H1 (cell line): ENCODE results near the gene ITPKA. TPM values are rescaled to one million over a fixed set of nuclear protein-coding genes. Genes with fewer than 3 reads are reported as not detected.

Experiments used
- CTCF ChIA-PET: fragments of 300-600 bp; sonication (Branson Sonifier 250); formaldehyde crosslinking; loops from one replicate; lab custom pipeline; 2021; ENCODE audit not compliant: partially characterized antibody; lab: Charles Lee
- POLR2A ChIA-PET: fragments of 300-600 bp; sonication (Branson Sonifier 250); formaldehyde crosslinking; loops from one replicate; lab custom pipeline; 2021; ENCODE audit warnings: inconsistent platforms; ENCODE audit not compliant: partially characterized antibody; lab: Charles Lee
- DNase-seq, 2 experiments: peaks; one replicate each; pipeline versions ENCODE4 v3.0.0 to v3.0.0-alpha.2; 2010 to 2022; ENCODE audit warnings: low spot score in 2 of 2, low read depth in 1 of 2, mixed read lengths in 1 of 2
- FAIRE-seq: peaks from 2 replicates; lab custom pipeline; 2011; peaks lifted over from hg19 to GRCh38; lab: Jason Lieb, UNC
- H2AFZ ChIP-seq: 2 replicates; pipeline ENCODE4 v1.8.1; 2012; ENCODE audit warnings: low read length, inconsistent platforms
- H2AK5ac ChIP-seq: 2 replicates; pipeline ENCODE4 v1.6.1; 2013; ENCODE audit warnings: low read depth, low read length
- H2BK120ac ChIP-seq: replicated peaks from 2 replicates; pipeline ENCODE3; 2013; ENCODE audit warnings: low read depth, low read length, inconsistent platforms
- H2BK12ac ChIP-seq: 2 replicates; pipeline ENCODE4 v1.6.1; 2013; ENCODE audit warnings: low read depth, low read length
- H2BK15ac ChIP-seq: 2 replicates; pipeline ENCODE4 v1.6.1; 2013; ENCODE audit warnings: low read length
- H2BK20ac ChIP-seq: 2 replicates; pipeline ENCODE4 v1.6.1; 2013; ENCODE audit warnings: low read length
- H2BK5ac ChIP-seq: 2 replicates; pipeline ENCODE4 v1.6.1; 2013; ENCODE audit warnings: low read depth, low read length
- H3K14ac ChIP-seq: 2 replicates; pipeline ENCODE4 v1.6.1; 2013; ENCODE audit warnings: inconsistent platforms; ENCODE audit not compliant: insufficient read length
- H3K18ac ChIP-seq: 2 replicates; pipeline ENCODE4 v1.6.1; 2013; ENCODE audit warnings: low read length; ENCODE audit errors: extremely low read depth
- H3K23ac ChIP-seq: 2 replicates; pipeline ENCODE4 v1.6.1; 2013; ENCODE audit warnings: inconsistent platforms; ENCODE audit not compliant: insufficient read length
- H3K23me2 ChIP-seq: 2 replicates; pipeline ENCODE4 v1.6.1; 2013; ENCODE audit warnings: low read depth, low read length
- H3K27ac ChIP-seq: 2 replicates; pipeline ENCODE4 v1.6.1; 2011; ENCODE audit warnings: low read depth, low read length, inconsistent platforms
- H3K27me3 ChIP-seq, 4 experiments: replicated peaks in 1 of 4; 1 replicate in 1 of 4; 2 replicates in 3 of 4; pipeline versions ENCODE4 v1.6.1 to v1.8.1; 2011 to 2013; ENCODE audit warnings: low read length in 3 of 4, mild to moderate bottlenecking in 3 of 4, inconsistent platforms in 2 of 4, mixed read lengths in 2 of 4, moderate library complexity in 1 of 4; ENCODE audit not compliant: control insufficient read depth in 3 of 4, insufficient read depth in 3 of 4; ENCODE audit errors: extremely low read depth in 1 of 4
- H3K36me3 ChIP-seq, 4 experiments: 2 replicates each; pipeline versions ENCODE4 v1.6.1 to v1.8.1; 2011 to 2013; ENCODE audit warnings: mild to moderate bottlenecking in 4 of 4, low read length in 3 of 4, moderate library complexity in 2 of 4, control low read depth in 1 of 4, inconsistent platforms in 1 of 4; ENCODE audit not compliant: insufficient read depth in 4 of 4, control insufficient read depth in 2 of 4
- H3K4ac ChIP-seq: replicated peaks from 2 replicates; pipeline ENCODE3; 2013; ENCODE audit warnings: low read length, low read depth, mixed read lengths, inconsistent platforms; ENCODE audit not compliant: insufficient read length
- H3K4me1 ChIP-seq, 4 experiments: replicated peaks in 1 of 4; 1 replicate in 1 of 4; 2 replicates in 3 of 4; pipeline versions ENCODE4 v1.6.1 to v1.8.1; 2011 to 2013; ENCODE audit warnings: low read length in 3 of 4, inconsistent platforms in 2 of 4, mixed read lengths in 1 of 4; ENCODE audit not compliant: insufficient read depth in 4 of 4, control insufficient read depth in 3 of 4
- H3K4me2 ChIP-seq, 2 experiments: 2 replicates each; pipeline versions ENCODE4 v1.6.1 to v1.8.1; 2011 to 2013; ENCODE audit warnings: low read depth in 2 of 2, low read length in 2 of 2, control low read depth in 1 of 2, inconsistent platforms in 1 of 2, mild to moderate bottlenecking in 1 of 2; ENCODE audit not compliant: insufficient read depth in 1 of 2
- H3K4me3 ChIP-seq, 4 experiments: fragments of 200-600, 300-600 bp in 1 of 4; sonication (generic), shearing (Covaris generic), sonication (Bioruptor Twin) in 1 of 4; 2 replicates each; pipeline versions ENCODE4 v1.5.1 to v1.8.1; 2011 to 2016; ENCODE audit warnings: low read length in 4 of 4, low read depth in 3 of 4, control low read depth in 2 of 4, inconsistent platforms in 2 of 4, mild to moderate bottlenecking in 2 of 4, mixed read lengths in 1 of 4, moderate library complexity in 1 of 4; ENCODE audit not compliant: insufficient read depth in 2 of 4; ENCODE audit errors: extremely low read depth in 1 of 4
- H3K56ac ChIP-seq: replicated peaks from 2 replicates; pipeline ENCODE3; 2013; ENCODE audit warnings: low read depth, mild to moderate bottlenecking, mixed read lengths, low read length, inconsistent platforms; ENCODE audit not compliant: insufficient read length
- H3K79me1 ChIP-seq: 2 replicates; pipeline ENCODE4 v1.6.1; 2013; ENCODE audit warnings: low read depth, low read length, control low read depth
- H3K79me2 ChIP-seq, 2 experiments: 2 replicates each; pipeline versions ENCODE4 v1.6.1 to v1.8.1; 2012 to 2013; ENCODE audit warnings: low read length in 2 of 2, mild to moderate bottlenecking in 2 of 2, inconsistent platforms in 1 of 2; ENCODE audit not compliant: insufficient read depth in 2 of 2, control insufficient read depth in 1 of 2
- H3K9ac ChIP-seq, 4 experiments: replicated peaks in 1 of 4; 1 replicate in 1 of 4; 2 replicates in 3 of 4; pipeline versions ENCODE4 v1.6.1 to v1.8.1; 2011 to 2013; ENCODE audit warnings: low read depth in 3 of 4, low read length in 3 of 4, control low read depth in 2 of 4, mild to moderate bottlenecking in 2 of 4, moderate library complexity in 2 of 4, inconsistent platforms in 1 of 4; ENCODE audit errors: extremely low read depth in 1 of 4
- H3K9me3 ChIP-seq, 2 experiments: 2 replicates each; pipeline versions ENCODE4 v1.6.1 to v1.8.1; 2012 to 2013; ENCODE audit warnings: mild to moderate bottlenecking in 2 of 2, moderate library complexity in 2 of 2, control low read depth in 1 of 2, inconsistent platforms in 1 of 2, low read depth in 1 of 2, low read length in 1 of 2, mixed read lengths in 1 of 2; ENCODE audit not compliant: insufficient read depth in 2 of 2
- H4K20me1 ChIP-seq, 2 experiments: replicated peaks in 1 of 2; 2 replicates each; pipeline versions ENCODE3 to v1.8.1; 2011 to 2013; ENCODE audit warnings: inconsistent platforms in 2 of 2, low read length in 2 of 2, mild to moderate bottlenecking in 1 of 2; ENCODE audit not compliant: insufficient read depth in 2 of 2, control insufficient read depth in 1 of 2
- H4K5ac ChIP-seq: 2 replicates; pipeline ENCODE4 v1.6.1; 2013; ENCODE audit warnings: low read length, low read depth, mixed read lengths, inconsistent platforms; ENCODE audit not compliant: insufficient read length
- H4K8ac ChIP-seq: 2 replicates; pipeline ENCODE4 v1.8.0; 2013; ENCODE audit warnings: mild to moderate bottlenecking, moderate library complexity, low read length, inconsistent platforms; ENCODE audit not compliant: insufficient read depth; ENCODE audit errors: extremely low read depth
- H4K91ac ChIP-seq: replicated peaks from 2 replicates; pipeline ENCODE3; 2013; ENCODE audit warnings: low read length, mixed read lengths, inconsistent platforms; ENCODE audit not compliant: insufficient read length
- EZH2 ChIP-seq: fragments of 200-600 bp; sonication (generic); IDR thresholded peaks from 2 replicates; pipeline ENCODE4 v1.7.1; 2012; ENCODE audit warnings: low read depth, mild to moderate bottlenecking, moderate library complexity, low read length, inconsistent platforms; ENCODE audit not compliant: severe bottlenecking
- SIX5 ChIP-seq: IDR thresholded peaks from 2 replicates; pipeline ENCODE4 v1.6.1; 2011; ENCODE audit warnings: mild to moderate bottlenecking, low read depth, low read length
- WGBS, 2 experiments: shearing (Covaris generic) in 1 of 2; methylation state at CpG; one replicate each; pipeline versions ENCODE4 v1.1.6 to v1.1.7; 2013 to 2015; ENCODE audit warnings: low lambda C conversion rate in 2 of 2, mixed read lengths in 2 of 2, inconsistent platforms in 1 of 2, low coverage in 1 of 2, missing lambda C conversion rate in 1 of 2; ENCODE audit not compliant: insufficient replicate concordance in 2 of 2, insufficient coverage in 1 of 2, insufficient read length in 1 of 2; ENCODE audit errors: extremely low coverage in 1 of 2, missing lambda C conversion rate in 1 of 2; 5-methylcytosine and 5-hydroxymethylcytosine counted together
- polyA plus RNA-seq, 7 experiments: library from polyadenylated mRNA; depleted of rRNA in 3 of 7; stranded (reverse) in 5 of 7; unstranded in 2 of 7; fragments of >200 nt in 5 of 7; fragments of 200-250 nt in 2 of 7; gene quantifications; 1 replicate in 5 of 7; 2 replicates in 1 of 7; 4 replicates in 1 of 7; pipeline versions ENCODE4 v1.2.1 to v1.2.3, GENCODE V29; 2011 to 2013; ENCODE audit warnings: missing spikeins in 2 of 7, mixed read lengths in 2 of 7
- total RNA-seq: library from RNA; stranded (reverse); fragmentation: NEBNext Ultra II Directional; extraction: Animal tissue kit (Norgen Biotek cat#: 25700); gene quantifications from 2 replicates; pipeline ENCODE4 v1.2.1, GENCODE V29; 2021

The ITPKA gene
- total and polyA plus RNA-seq, 2 of the 8 experiments (the other 6 are each of a cell fraction or from before 2014, with no cell fraction given), result 0.39 to 0.99 TPM

DNA sequence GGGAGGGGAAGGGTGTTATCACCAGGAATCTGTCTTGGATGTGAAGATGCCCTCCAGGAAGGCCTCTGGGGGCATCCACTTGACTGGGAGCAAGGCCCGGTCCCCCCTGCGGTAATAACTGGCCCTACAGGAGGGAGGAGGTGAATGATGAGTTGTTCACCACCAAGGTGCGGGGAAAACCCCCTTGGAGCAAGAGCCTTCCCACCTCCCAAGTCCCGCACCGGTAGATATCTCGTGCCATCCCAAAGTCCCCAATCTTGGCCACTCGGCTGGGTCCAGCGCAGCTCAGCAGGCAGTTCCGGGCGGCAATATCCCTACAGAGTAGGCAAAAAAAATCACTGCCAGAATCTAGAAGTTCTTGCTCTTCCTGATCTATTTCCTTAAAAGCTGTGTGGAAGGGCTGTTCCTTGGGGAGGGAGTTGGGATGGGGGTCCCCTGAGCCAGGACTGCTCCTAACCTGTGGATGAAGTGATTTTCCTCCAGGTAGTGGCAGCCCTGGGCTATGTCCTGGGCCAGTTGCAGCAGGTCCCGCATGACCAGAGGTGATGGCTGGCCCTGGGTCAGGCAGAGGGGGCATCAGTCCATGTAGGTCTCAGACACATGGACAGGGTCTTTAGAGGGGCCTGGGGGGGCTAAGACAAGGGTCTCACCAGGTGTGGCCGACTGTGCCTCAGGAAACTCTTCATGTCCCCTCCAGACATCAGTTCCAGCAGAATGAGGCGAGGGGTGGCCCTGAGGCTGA lies 11.2 kb downstream of the ITPKA start:
- Histone ChIP-seq H3K9me3 (no peaks in the 10 kb centered on the region; a peak in 1 of 4 replicates), H3K23me2 (peaks cover 10% of the 10 kb centered on the region; the same call in 1 of the 2 replicates), H3K56ac (no peak overlapping the region), H2BK5ac (no peak overlapping the region), H3K36me3 (no peaks in the 10 kb centered on the region), H3K9ac (no peak overlapping the region), H3K23ac (no peak overlapping the region), H3K4me2 (no peak overlapping the region), H2AK5ac (no peak overlapping the region), H2BK20ac (no peak overlapping the region), H4K91ac (no peak overlapping the region), H2AFZ (no peak overlapping the region), H4K5ac (no peak overlapping the region), H2BK15ac (no peak overlapping the region), H3K14ac (no peak overlapping the region), H3K18ac (no peak overlapping the region), H3K4me1 (peaks cover 0 to 19% (median 12%) of the 10 kb centered on the region in 4 experiments; a peak in 6 of 7 replicates), H2BK120ac (no peak overlapping the region), H4K20me1 (peaks cover 1 to 12% of the 10 kb centered on the region in 2 experiments), H3K79me2 (no peaks in the 10 kb centered on the region), H4K8ac (no peak overlapping the region; the same call in 1 of the 2 replicates), H3K27ac (no peak overlapping the region), H3K27me3 (peaks cover 46 to 90% (median 81%) of the 10 kb centered on the region in 4 experiments), H3K4ac (no peak overlapping the region), H2BK12ac (peak overlapping the region; percentile 50; the same call in 1 of the 2 replicates), H3K79me1 (no peaks in the 10 kb centered on the region), H3K4me3 (no peak overlapping the region)
- DNase-seq, result no peak
- no peak for FAIRE-seq
- ChIA-PET POLR2A (interaction anchor here (0.8 to 1.4 kb wide), 3 partner anchors 8 to 77 kb away, joined by 3 to 5 read pairs (median 4); partner anchors contain the start of gene TYRO3), CTCF (interaction anchor here (0.8 to 6.1 kb wide), 7 partner anchors 8 to 97 kb away, joined by 3 to 46 read pairs (median 5); partner anchors contain the start of gene ITPKA)
- TF ChIP-seq EZH2 (no peak), SIX5 (no peak)
- 92% methylated on average over 13 of the region's 13 CpGs; no CpG with 5 or more reads in 1 of the 2 experiments for whole genome bisulfite sequencing, 2 experiments
